GM12878 (cell line): ENCODE data around the gene SNPH. TPM values are rescaled to one million over a fixed set of nuclear protein-coding genes. Genes with fewer than 3 reads are reported as not detected.

Experiments used
- ATAC-seq: fragments of 200-7000 bp; cut with Tn5 transposase; 3 replicates; pipeline ENCODE4 v1.9.1; 2020; ENCODE audit warnings: mild to moderate bottlenecking, moderate library complexity
- BruUV-seq: library from RNA; stranded (reverse); fragments of 400-500 nt; replicated peaks from 2 replicates; lab custom pipeline; 2021; lab: Mats Ljungman, UMichigan
- CTCF ChIA-PET: fragments of 300-600 bp; sonication (Branson Sonifier 250); formaldehyde crosslinking; extraction: SDS; loops from one replicate; lab custom pipeline; 2021; ENCODE audit warnings: inconsistent platforms; lab: Yijun Ruan, JAX
- POLR2A ChIA-PET: fragments of 350-600 bp; formaldehyde crosslinking; extraction: SDS; loops from one replicate; lab custom pipeline; 2021; ENCODE audit warnings: inconsistent platforms; lab: Charles Lee
- RAD21 ChIA-PET: fragments of 300-600 bp; sonication (Branson Sonifier 250); formaldehyde crosslinking; loops from one replicate; lab custom pipeline; 2023; ENCODE audit warnings: antibody characterized with exemption; ENCODE audit not compliant: unreplicated experiment; lab: Charles Lee
- SMC1A ChIA-PET: fragments of 300-600 bp; sonication (Branson Sonifier 250); formaldehyde crosslinking; loops from one replicate; lab custom pipeline; 2023; ENCODE audit not compliant: unreplicated experiment, uncharacterized antibody; lab: Charles Lee
- DNase-seq: peaks from one replicate; pipeline ENCODE4 v3.0.0-alpha.2; 2011; ENCODE audit warnings: low read depth, low spot score
- FAIRE-seq: peaks from 3 replicates; lab custom pipeline; 2011; peaks lifted over from hg19 to GRCh38; lab: Jason Lieb, UNC
- H2AFZ ChIP-seq: 2 replicates; pipeline ENCODE4 v1.6.0; 2011; ENCODE audit warnings: low read depth, low read length, control low read depth; ENCODE audit not compliant: control insufficient read depth
- H3K27ac ChIP-seq: 2 replicates; pipeline ENCODE4 v1.5.1; 2011; ENCODE audit warnings: control low read depth; ENCODE audit not compliant: control insufficient read depth, insufficient read depth
- H3K27me3 ChIP-seq, 2 experiments: replicated peaks in 1 of 2; 2 replicates each; pipeline versions ENCODE4 v1.6.0 to v1.6.1; 2011; ENCODE audit warnings: low read length in 1 of 2; ENCODE audit not compliant: control insufficient read depth in 2 of 2, insufficient read depth in 2 of 2
- H3K36me3 ChIP-seq, 2 experiments: 2 replicates each; pipeline ENCODE4 v1.5.1; 2011; ENCODE audit warnings: low read length in 1 of 2; ENCODE audit not compliant: control insufficient read depth in 2 of 2, insufficient read depth in 2 of 2
- H3K4me1 ChIP-seq: 2 replicates; pipeline ENCODE4 v1.6.1; 2011; ENCODE audit warnings: mild to moderate bottlenecking, low read length, moderate library complexity, mixed read lengths; ENCODE audit not compliant: control insufficient read depth, insufficient read depth
- H3K4me2 ChIP-seq: 2 replicates; pipeline ENCODE4 v1.6.0; 2011; ENCODE audit warnings: control low read depth; ENCODE audit not compliant: control insufficient read depth, insufficient read depth
- H3K4me3 ChIP-seq: fragments of 200-600 bp; sonication (generic); 2 replicates; pipeline ENCODE4 v1.5.1; 2016
- H3K79me2 ChIP-seq: 2 replicates; pipeline ENCODE4 v1.6.0; 2011; ENCODE audit warnings: low read length; ENCODE audit not compliant: control insufficient read depth, insufficient read depth
- H3K9ac ChIP-seq: 2 replicates; pipeline ENCODE4 v1.8.0; 2011; ENCODE audit warnings: low read length, control low read depth, mixed read lengths; ENCODE audit not compliant: control insufficient read depth, insufficient read depth
- H3K9me3 ChIP-seq: replicated peaks from 3 replicates; pipeline ENCODE4 v1.5.1; 2011; ENCODE audit warnings: mild to moderate bottlenecking, low read length; ENCODE audit not compliant: control insufficient read depth, insufficient read depth
- H4K20me1 ChIP-seq: 2 replicates; pipeline ENCODE4 v1.6.0; 2011; ENCODE audit not compliant: control insufficient read depth, insufficient read depth
- CHD1 ChIP-seq: IDR thresholded peaks from 2 replicates; pipeline ENCODE4 v1.6.1; 2012; ENCODE audit warnings: low read depth, low read length, improper control_type of control experiment
- IRF5 ChIP-seq: fragments of 450-650 bp; IDR thresholded peaks from 2 replicates; pipeline ENCODE4 v1.6.1; 2017; ENCODE audit warnings: borderline replicate concordance
- NFXL1 ChIP-seq: fragments of 450-650 bp; IDR thresholded peaks from 2 replicates; pipeline ENCODE4 v1.6.1; 2017; ENCODE audit warnings: antibody characterized with exemption, mild to moderate bottlenecking, borderline replicate concordance
- NR2F1 ChIP-seq: fragments of 450-650 bp; conservative IDR thresholded peaks from 2 replicates; pipeline ENCODE4 v1.6.1; 2017; ENCODE audit warnings: mild to moderate bottlenecking
- POLR2AphosphoS2 ChIP-seq: IDR thresholded peaks from 2 replicates; pipeline ENCODE4 v1.6.1; 2011; ENCODE audit warnings: low read depth, mild to moderate bottlenecking, low read length, improper control_type of control experiment, moderate library complexity
- REST ChIP-seq: IDR thresholded peaks from 2 replicates; pipeline ENCODE4 v1.6.1; 2012; ENCODE audit warnings: mild to moderate bottlenecking, low read depth, low read length
- WGBS: methylation state at CpG from one replicate; pipeline ENCODE4 v1.1.6; 2016; ENCODE audit warnings: low lambda C conversion rate; ENCODE audit not compliant: insufficient replicate concordance, insufficient coverage; ENCODE audit errors: missing lambda C conversion rate; 5-methylcytosine and 5-hydroxymethylcytosine counted together
- in situ Hi-C: fragments of 300-500 bp; cut with MboI; formaldehyde crosslinking; loops from 9 replicates; pipeline ENCODE4 v1.14.3; 2018; ENCODE audit warnings: mixed read lengths
- intact Hi-C: fragments of 100-400 bp; cut with micrococcal nuclease; formaldehyde crosslinking; loops from one replicate; pipeline ENCODE4 v1.14.2; 2022; ENCODE audit not compliant: unreplicated experiment
- polyA plus RNA-seq, 11 experiments: library from polyadenylated mRNA; depleted of rRNA in 4 of 11; unstranded in 6 of 11; stranded (reverse) in 5 of 11; fragments of >200 nt; fragmentation: Nextera tagmentation in 4 of 11; fragmentation: Illumina TruSeq in 1 of 11; extraction: Ambion mirVana in 4 of 11; extraction: Trizol in 1 of 11; gene quantifications; 1 replicate in 1 of 11; 2 replicates in 10 of 11; pipeline versions ENCODE4 v1.2.1 to v1.2.3, GENCODE V29; 2011 to 2016; ENCODE audit warnings: inconsistent platforms in 2 of 11, missing spikeins in 2 of 11, low read depth in 1 of 11
- total RNA-seq, 4 experiments: library from RNA; depleted of rRNA in 3 of 4; stranded (reverse); fragments of >200 nt in 3 of 4; fragmentation: Illumina TruSeq in 1 of 4; extraction: Trizol in 1 of 4; gene quantifications; 2 replicates each; pipeline versions ENCODE4 v1.2.1 to v1.2.3, GENCODE V29; 2013 to 2021

The SNPH gene
- total and polyA plus RNA-seq, 10 of the 15 experiments (the other 5 are each of a cell fraction or from before 2014, with no cell fraction given), result 0.02 to 0.45 (median 0.34) TPM; not detected in 2

GRCh38 chr20:1323256-1323655 lies 57.2 kb downstream of the SNPH start:
- no TSS peak for BruUV-seq
- 60% methylated on average over 6 of the region's 6 CpGs for WGBS
- H4K20me1 ChIP-seq, result no peaks in the 10 kb centered on the region
- H2AFZ ChIP-seq, result no peak overlapping the region
- FAIRE-seq (no peak), DNase-seq (no peak), ATAC-seq (no peak)
- no peak overlapping the region for H3K4me3 ChIP-seq
- H3K4me1 ChIP-seq, result peaks cover 19% of the 10 kb centered on the region
- H3K27me3 ChIP-seq, result no peaks in the 10 kb centered on the region
- ChIA-PET CTCF (interaction anchor here (1.0 to 7.6 kb wide), 5 partner anchors 8 to 180 kb away, joined by 3 to 55 read pairs (median 8); no protein-coding TSS in a partner anchor), POLR2A (no interaction called here), SMC1A (interaction anchor here (1.2 to 2.9 kb wide), 6 partner anchors 8 to 115 kb away, joined by 3 to 11 read pairs (median 4); partner anchors contain the start of gene FKBP1A), RAD21 (interaction anchor here (1.6 kb wide), 1 partner anchor 112 kb away, joined by 4 read pairs; no protein-coding TSS in a partner anchor)
- intact Hi-C loops, result no loop called here
- no peaks in the 10 kb centered on the region for H3K36me3 ChIP-seq
- H3K4me2 ChIP-seq, result no peak overlapping the region
- no peak overlapping the region for H3K9ac ChIP-seq
- no peaks in the 10 kb centered on the region; the same call in 2 of the 3 replicates for H3K9me3 ChIP-seq
- H3K79me2 ChIP-seq, result peaks cover 30% of the 10 kb centered on the region
- H3K27ac ChIP-seq, result no peak overlapping the region
- TF ChIP-seq POLR2AphosphoS2, result no peak
- no peak for TF ChIP-seq IRF5
- TF ChIP-seq REST, result no peak
- TF ChIP-seq CHD1, result no peak
- TF ChIP-seq NR2F1, result no peak
- no peak for TF ChIP-seq NFXL1
- in situ Hi-C loops, result no loop called here
